OCI-LY7 (cell line): Measurements from ENCODE around the gene GALM. TPM values are rescaled to one million over a fixed set of nuclear protein-coding genes. Genes with fewer than 3 reads are reported as not detected.

ENCODE experiments used
- BruUV-seq: library from RNA; stranded (reverse); fragments of 400-500 nt; replicated peaks from 2 replicates; lab custom pipeline; 2021; lab: Mats Ljungman, UMichigan
- CTCF ChIA-PET: fragments of 300-600 bp; sonication (Branson Sonifier 250); formaldehyde crosslinking; loops from one replicate; lab custom pipeline; 2022; ENCODE audit warnings: antibody characterized with exemption; ENCODE audit not compliant: unreplicated experiment; lab: Charles Lee
- POLR2A ChIA-PET: fragments of 300-600 bp; sonication (Branson Sonifier 250); formaldehyde crosslinking; loops from one replicate; lab custom pipeline; 2022; ENCODE audit warnings: antibody characterized with exemption; lab: Charles Lee
- DNase-seq: peaks from one replicate; pipeline ENCODE4 v3.0.0-alpha.2; 2015; ENCODE audit warnings: low spot score
- H2AFZ ChIP-seq: fragments of 200-600 bp; sonication (generic), shearing (Covaris generic); 2 replicates; pipeline ENCODE4 v1.6.1; 2014; ENCODE audit warnings: mild to moderate bottlenecking, antibody characterized with exemption, low read length, moderate library complexity
- H3K27ac ChIP-seq: fragments of 200-600 bp; sonication (generic); 2 replicates; pipeline ENCODE4 v1.5.1; 2014; ENCODE audit warnings: mixed run types, low read depth, mild to moderate bottlenecking, moderate library complexity, low read length, inconsistent platforms; ENCODE audit not compliant: poor library complexity, severe bottlenecking
- H3K36me3 ChIP-seq: fragments of 200-600 bp; sonication (generic); 2 replicates; pipeline ENCODE4 v1.6.1; 2014; ENCODE audit warnings: mild to moderate bottlenecking, antibody characterized with exemption, low read length, moderate library complexity, mixed read lengths; ENCODE audit not compliant: insufficient read depth
- H3K4me1 ChIP-seq: fragments of 200-600 bp; sonication (generic); 2 replicates; pipeline ENCODE4 v1.5.1; 2014; ENCODE audit warnings: mild to moderate bottlenecking, low read length; ENCODE audit not compliant: insufficient read depth, poor library complexity, severe bottlenecking
- H3K4me2 ChIP-seq: fragments of 200-600 bp; sonication (generic); 2 replicates; pipeline ENCODE4 v1.6.1; 2014; ENCODE audit warnings: mild to moderate bottlenecking, low read length
- H3K4me3 ChIP-seq: fragments of 200-600 bp; sonication (generic); 2 replicates; pipeline ENCODE4 v1.5.1; 2014; ENCODE audit warnings: mild to moderate bottlenecking, low read depth, low read length; ENCODE audit not compliant: poor library complexity, severe bottlenecking
- H3K79me2 ChIP-seq: fragments of 200-600 bp; sonication (generic); 2 replicates; pipeline ENCODE4 v1.6.1; 2016; ENCODE audit warnings: low read depth, mild to moderate bottlenecking, low read length, moderate library complexity, mixed read lengths; ENCODE audit not compliant: insufficient read depth
- H3K9me2 ChIP-seq: fragments of 200-600 bp; sonication (generic); 2 replicates; pipeline ENCODE4 v1.6.1; 2016; ENCODE audit warnings: mild to moderate bottlenecking, low read length, mixed read lengths; ENCODE audit not compliant: insufficient read depth
- H3K9me3 ChIP-seq: fragments of 200-600 bp; sonication (generic); 2 replicates; pipeline ENCODE4 v1.6.1; 2014; ENCODE audit warnings: mild to moderate bottlenecking, mixed run types, low read length, mixed read lengths
- H4K20me1 ChIP-seq: fragments of 200-600 bp; sonication (generic); 2 replicates; pipeline ENCODE4 v1.6.1; 2014; ENCODE audit warnings: mild to moderate bottlenecking, antibody characterized with exemption, low read length, moderate library complexity, mixed read lengths; ENCODE audit not compliant: insufficient read depth
- CTCF ChIP-seq: fragments of 200-600 bp; sonication (generic); conservative IDR thresholded peaks from 2 replicates; pipeline ENCODE4 v1.5.1; 2014; ENCODE audit warnings: mild to moderate bottlenecking, antibody characterized with exemption, low read length, moderate library complexity, mixed read lengths
- EZH2phosphoT487 ChIP-seq: fragments of 200-600 bp; sonication (generic); IDR thresholded peaks from 2 replicates; pipeline ENCODE4 v1.6.1; 2018; ENCODE audit warnings: low read depth, borderline replicate concordance, mild to moderate bottlenecking, mixed run types, antibody characterized with exemption, low read length, moderate library complexity, mixed read lengths
- intact Hi-C: fragments of 100-400 bp; cut with micrococcal nuclease; formaldehyde crosslinking; loops from one replicate; pipeline ENCODE4 v1.10.0; 2022; ENCODE audit not compliant: unreplicated experiment
- total RNA-seq, 2 experiments: library from RNA; depleted of rRNA in 1 of 2; stranded (reverse); fragments of >200 nt in 1 of 2; shearing (Covaris generic) in 1 of 2; gene quantifications; 2 replicates each; pipeline ENCODE4 v1.2.3, GENCODE V29; 2014 to 2022

The GALM gene
- total RNA-seq, 2 experiments from 2014 or later = 5.5 to 10.8 TPM

GRCh38 chr2:38720613-38721241 is 54.8 kb downstream of the GALM start:
- H3K4me1 ChIP-seq = peaks cover 20% of the 10 kb centered on the region
- BruUV-seq = no TSS peak
- intact Hi-C loops = no loop called here

GRCh38 chr2:38722271-38723061 is 56.6 kb downstream of the GALM start:
- Histone ChIP-seq H3K79me2 (no peaks in the 10 kb centered on the region), H2AFZ (no peak overlapping the region), H3K9me3 (no peaks in the 10 kb centered on the region), H3K36me3 (no peaks in the 10 kb centered on the region), H3K9me2 (no peaks in the 10 kb centered on the region), H3K4me1 (peaks cover 20% of the 10 kb centered on the region), H3K27ac (no peak overlapping the region), H3K4me2 (peak overlapping the region; percentile 55), H4K20me1 (no peaks in the 10 kb centered on the region), H3K4me3 (no peak overlapping the region)
- BruUV-seq = no TSS peak
- ChIA-PET POLR2A (interaction anchor here (0.6 to 1.6 kb wide), 3 partner anchors 122 to 195 kb away, joined by 3 to 4 read pairs (median 3); no protein-coding TSS in a partner anchor), CTCF (interaction anchor here (1.6 to 2.7 kb wide), 2 partner anchors 141 to 157 kb away, joined by 3 to 9 read pairs; no protein-coding TSS in a partner anchor)
- intact Hi-C loops = no loop called here
- TF ChIP-seq CTCF (peak; percentile 52), EZH2phosphoT487 (no peak)
- DNase-seq = peak; percentile 47

More at GRCh38 chr2:38720613-38721241, 54.8 kb downstream of the GALM start:
- ChIA-PET POLR2A (no interaction called here), CTCF (no interaction called here)
- Histone ChIP-seq H2AFZ (peak overlapping the region; percentile 39; the same call in 1 of the 2 replicates), H3K9me2 (no peaks in the 10 kb centered on the region), H3K9me3 (no peaks in the 10 kb centered on the region), H3K79me2 (no peaks in the 10 kb centered on the region), H3K4me2 (no peak overlapping the region), H3K27ac (no peak overlapping the region), H3K4me3 (no peak overlapping the region), H4K20me1 (no peaks in the 10 kb centered on the region), H3K36me3 (no peaks in the 10 kb centered on the region)
- TF ChIP-seq EZH2phosphoT487 (no peak), CTCF (no peak)
- no peak for DNase-seq
